Measurements from ENCODE around the gene CAND1.
"Not testable (repeated sequence)": the region's sequence is repeated elsewhere in the genome, so short reads cannot be mapped to it uniquely, and the experiment has no call there.

Gene CAND1

GRCh38 chr12:67280572-67280971 is 11.4 kb downstream of the CAND1 start:
- DNase-seq (ENCODE audit: low read depth): no peak

- no peak for DNase-seq (ENCODE audit: low read depth)
These were observed 15.4 kb downstream of the CAND1 start for GRCh38 chr12:67284561-67284960.

DNA sequence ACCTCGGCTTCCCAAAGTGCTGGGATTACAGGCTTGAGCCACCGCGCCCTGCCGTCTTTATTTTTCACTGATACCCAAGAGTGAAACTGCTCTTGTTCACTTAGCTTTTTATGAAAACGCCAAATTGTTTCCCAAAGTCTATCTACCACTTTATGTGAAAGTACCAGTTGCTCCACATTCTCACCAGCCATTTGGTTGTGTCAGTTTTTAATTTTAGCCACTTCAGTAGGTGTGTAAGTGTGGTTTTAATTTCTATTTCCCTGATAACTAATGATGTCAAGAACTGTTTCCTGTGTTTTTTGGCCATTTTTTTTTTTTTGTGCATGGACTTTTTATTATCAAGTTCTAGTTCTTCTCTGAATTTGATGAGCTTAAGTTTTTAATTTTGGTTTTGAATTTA is 17.1 kb downstream of the CAND1 start:
- DNase-seq (ENCODE audit: low read depth): no peak

- DNase-seq (ENCODE audit: low read depth): no peak
These were observed 18.2 kb downstream of the CAND1 start for GRCh38 chr12:67287311-67287710.

- no peak for DNase-seq (ENCODE audit: low read depth)
These were observed 19.4 kb downstream of the CAND1 start for GRCh38 chr12:67288561-67288960.

DNA sequence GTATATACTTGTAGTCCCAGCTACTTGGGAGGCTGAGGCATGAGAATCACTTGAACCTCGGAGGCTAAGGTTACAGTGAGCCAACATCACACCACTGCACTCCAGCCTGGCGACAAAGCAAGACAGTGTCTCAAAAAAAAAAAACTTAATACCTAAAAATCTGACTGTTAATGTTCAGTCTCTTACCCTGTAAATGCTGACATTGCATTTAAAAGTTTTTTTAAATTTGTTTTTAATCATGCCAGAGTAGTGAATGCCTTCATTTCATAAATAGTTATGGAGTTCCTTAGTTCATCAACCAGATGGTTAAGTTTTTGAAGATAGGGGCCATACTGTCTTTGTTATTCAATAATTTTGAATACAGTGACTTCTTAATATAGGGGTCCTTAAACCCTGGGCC is 21.2 kb downstream of the CAND1 start:
- DNase-seq (ENCODE audit: low read depth): no peak

DNA sequence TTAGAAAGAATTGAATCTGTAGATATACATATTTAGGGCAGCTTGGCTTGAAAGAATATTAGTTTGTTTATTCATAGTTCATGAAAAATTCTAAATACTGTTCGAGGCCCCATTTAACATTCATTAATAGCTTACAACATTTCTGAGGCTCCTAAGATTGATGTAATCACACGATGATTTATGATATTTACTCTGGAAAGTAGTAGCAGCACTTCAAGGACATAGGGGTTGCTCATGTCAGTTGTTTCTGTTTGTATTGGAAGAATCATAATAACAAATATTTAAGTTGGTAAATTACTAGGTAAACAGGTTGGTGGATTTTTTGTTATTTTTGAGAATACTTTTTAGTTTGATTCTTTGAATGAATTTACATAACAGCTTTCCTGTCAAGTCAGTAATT is 30.4 kb downstream of the CAND1 start:
- DNase-seq (ENCODE audit: low read depth): no peak

- DNase-seq (ENCODE audit: low read depth): no peak
These were observed 30.8 kb downstream of the CAND1 start for GRCh38 chr12:67299926-67300325.

DNA sequence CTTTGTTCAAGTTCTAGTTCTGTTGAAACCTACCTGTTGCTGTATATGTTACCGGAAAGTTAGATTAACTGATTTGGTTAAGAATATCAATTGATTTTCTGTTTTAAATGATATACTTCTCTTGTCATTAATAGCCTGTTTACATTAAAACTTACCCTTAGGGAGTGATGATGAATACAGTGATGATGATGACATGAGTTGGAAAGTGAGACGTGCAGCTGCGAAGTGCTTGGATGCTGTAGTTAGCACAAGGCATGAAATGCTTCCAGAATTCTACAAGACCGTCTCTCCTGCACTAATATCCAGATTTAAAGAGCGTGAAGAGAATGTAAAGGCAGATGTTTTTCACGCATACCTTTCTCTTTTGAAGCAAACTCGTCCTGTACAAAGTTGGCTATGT is 33.0 kb downstream of the CAND1 start:
- no peak for DNase-seq (ENCODE audit: low read depth)

GRCh38 chr12:67305544-67305943 is 36.4 kb downstream of the CAND1 start:
- no peak for DNase-seq (ENCODE audit: low read depth)

- no peak for DNase-seq (ENCODE audit: low read depth)
These were observed 37.6 kb downstream of the CAND1 start for GRCh38 chr12:67306712-67307111.

GRCh38 chr12:67315661-67316060 is 46.5 kb downstream of the CAND1 start:
- DNase-seq (ENCODE audit: low read depth): no peak

DNA sequence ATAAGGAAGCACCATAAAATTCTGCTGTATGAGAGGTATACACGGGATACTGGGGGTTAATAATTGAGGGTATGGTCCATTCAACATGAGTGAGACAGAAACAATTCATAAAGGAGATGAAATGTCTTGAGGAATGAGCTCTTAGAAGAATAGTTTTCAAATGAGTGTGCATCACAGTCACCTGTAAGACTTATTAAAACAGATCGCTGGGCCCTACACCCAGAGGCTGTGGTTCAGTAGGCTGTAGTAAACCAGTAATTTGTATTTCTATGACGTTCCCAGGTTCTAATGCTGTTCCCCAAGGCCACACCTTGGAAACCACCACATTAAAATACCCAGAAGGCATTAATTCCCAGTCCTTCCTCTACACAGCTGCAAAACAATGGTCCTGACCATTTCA is 49.6 kb downstream of the CAND1 start:
- no peak for DNase-seq (ENCODE audit: low read depth)

DNA sequence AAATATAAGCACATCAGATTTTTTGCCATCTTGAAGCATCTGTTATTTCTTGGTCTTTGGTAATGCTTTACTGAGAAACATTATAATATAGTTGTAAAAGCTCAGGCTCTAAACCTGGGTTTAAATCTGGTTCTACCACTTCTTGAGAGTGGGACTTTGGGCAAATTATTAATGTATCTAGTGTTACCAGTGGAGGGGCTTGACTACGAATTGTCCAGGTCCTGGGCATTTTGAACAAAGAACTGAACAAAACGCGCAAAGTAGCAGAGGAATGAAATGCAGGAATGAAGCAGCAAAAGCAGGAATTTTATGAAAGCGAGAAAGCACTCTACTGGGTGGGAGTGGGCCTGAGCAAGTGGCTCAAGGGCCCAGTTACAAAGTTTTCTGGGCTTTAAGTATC is 50.8 kb downstream of the CAND1 start:
- no peak for DNase-seq (ENCODE audit: low read depth)

GRCh38 chr12:67320614-67321295 is 51.6 kb downstream of the CAND1 start:
- no peak for DNase-seq (ENCODE audit: low read depth)

- DNase-seq (ENCODE audit: low read depth): no peak
These were observed 53.4 kb downstream of the CAND1 start for GRCh38 chr12:67322580-67322979.

DNA sequence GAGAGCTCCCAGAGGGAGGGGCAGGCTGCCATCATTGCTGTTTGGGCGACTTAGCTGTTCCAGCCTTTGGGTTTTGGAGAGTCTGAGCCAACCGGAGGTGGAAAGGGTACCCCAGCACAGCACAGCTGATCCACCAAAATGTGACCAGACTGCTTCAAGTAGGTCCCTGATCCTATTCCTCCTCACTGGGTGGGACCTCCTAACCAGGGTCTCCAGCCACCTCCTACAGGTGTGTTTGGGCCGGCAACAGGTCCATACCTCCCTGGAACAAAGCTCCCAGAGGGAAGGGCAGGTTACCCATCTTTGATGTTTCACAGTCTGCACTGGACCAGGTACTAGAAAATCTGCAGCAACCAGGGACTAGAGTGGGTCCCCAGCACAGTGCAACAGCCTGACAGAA is 53.8 kb downstream of the CAND1 start:
- DNase-seq (ENCODE audit: low read depth): no peak

DNA sequence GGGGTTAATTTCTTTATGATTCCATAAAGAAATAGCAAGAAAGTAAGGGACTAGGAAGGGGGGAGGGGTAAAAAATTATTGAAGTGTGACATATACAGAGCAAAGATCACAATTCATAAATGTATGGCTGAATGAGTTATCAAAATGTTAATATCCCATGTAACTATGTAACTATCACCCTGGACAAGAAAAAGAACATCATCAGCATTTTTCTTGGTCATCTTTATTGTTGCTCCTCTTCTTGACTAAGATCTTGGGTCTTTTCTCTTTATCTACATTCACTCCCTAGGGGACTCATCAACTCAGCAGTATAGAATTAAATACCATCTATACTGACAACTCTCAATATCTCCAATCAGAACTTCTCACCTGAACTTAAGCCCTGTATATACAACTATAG is 57.5 kb downstream of the CAND1 start:
- no peak for DNase-seq (ENCODE audit: low read depth)

DNA sequence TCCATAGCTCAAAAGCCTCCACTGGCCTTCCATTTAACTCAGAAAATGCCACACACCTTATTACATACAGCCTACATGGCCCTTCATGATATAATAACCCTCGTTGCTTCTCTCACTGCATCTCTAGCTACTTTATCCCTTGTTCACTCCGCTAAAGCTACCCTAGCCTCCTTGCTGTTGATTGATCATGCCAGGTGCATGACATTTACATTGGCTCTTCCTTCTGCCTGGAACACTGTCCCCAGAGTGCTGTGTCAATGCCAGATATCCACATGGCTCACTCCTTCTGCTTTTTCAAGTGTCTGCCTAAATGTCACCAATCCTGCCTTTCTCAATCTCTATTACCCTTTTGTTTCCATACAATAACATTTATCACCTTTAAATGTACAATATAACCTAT is 58.3 kb downstream of the CAND1 start:
- DNase-seq (ENCODE audit: low read depth): no peak

DNA sequence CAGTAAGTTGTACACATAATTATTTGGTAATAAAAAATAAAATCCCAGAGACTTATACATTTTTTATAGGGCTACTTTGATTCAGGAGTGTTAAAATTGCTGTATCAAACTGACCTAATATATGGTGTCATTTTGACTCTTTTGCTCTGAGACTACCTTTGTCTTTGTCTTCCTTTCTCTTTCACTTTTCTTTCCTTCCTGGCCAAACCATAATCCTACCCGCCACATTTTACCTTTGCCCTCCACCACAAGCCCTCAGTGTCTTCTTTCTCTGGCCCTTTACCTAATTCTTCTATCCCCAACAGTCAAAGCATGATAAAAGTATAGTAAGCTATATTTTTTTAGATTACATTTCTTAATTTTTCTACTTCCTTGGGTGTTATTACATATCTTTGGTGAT is 62.0 kb downstream of the CAND1 start:
- DNase-seq (ENCODE audit: low read depth): no peak

DNA sequence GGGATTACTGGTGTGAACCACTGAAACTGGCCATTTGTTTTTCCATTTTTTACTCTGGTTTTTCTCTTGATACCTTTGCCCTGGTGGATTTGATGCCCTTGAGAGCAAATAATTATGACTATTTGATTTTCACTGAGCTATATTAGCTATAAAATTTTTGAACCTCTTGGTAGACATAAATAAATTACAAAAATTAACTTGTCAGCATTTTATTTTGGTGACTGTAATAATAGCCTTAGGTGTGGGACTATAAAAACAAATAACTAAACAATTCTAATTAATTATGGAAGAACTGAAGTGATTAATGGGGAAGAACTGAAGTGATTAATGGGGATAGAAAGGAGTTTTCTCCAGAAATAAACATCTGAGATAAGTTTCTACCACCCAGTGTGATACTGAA is 62.7 kb downstream of the CAND1 start:
- no peak for DNase-seq (ENCODE audit: low read depth)

DNA sequence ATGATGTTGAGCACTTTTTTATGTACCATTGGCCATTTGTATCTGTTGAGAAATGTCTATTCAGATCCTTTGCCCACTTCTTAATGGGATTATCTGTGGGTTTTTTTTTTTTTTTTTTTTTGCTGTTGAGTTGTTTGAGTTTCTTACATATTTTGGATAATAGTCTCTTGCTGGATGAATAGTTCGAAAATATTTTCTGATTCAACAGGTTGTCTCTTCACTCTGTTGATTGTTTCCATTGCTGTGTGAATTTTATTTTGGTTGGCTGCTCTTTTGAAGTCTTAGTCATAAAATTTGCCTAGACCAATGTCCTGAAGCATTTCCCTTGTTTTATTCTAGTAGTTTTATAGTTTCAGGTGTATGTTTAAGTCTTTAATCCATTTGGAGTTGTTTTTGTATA is 64.5 kb downstream of the CAND1 start:
- DNase-seq (ENCODE audit: low read depth): no peak

- DNase-seq (ENCODE audit: low read depth): no peak
These were observed 69.3 kb downstream of the CAND1 start for GRCh38 chr12:67338426-67338825.

GRCh38 chr12:67339530-67339929 is 70.4 kb downstream of the CAND1 start:
- DNase-seq (ENCODE audit: low read depth): no peak

- not testable (repeated sequence) for DNase-seq (ENCODE audit: low read depth)
These were observed 71.9 kb downstream of the CAND1 start for GRCh38 chr12:67341086-67341485.
